GM12878 (cell line): Measurements from ENCODE around the gene RTF2. TPM values are rescaled to one million over a fixed set of nuclear protein-coding genes. Genes with fewer than 3 reads are reported as not detected.

ENCODE experiments used
- ATAC-seq: fragments of 200-7000 bp; cut with Tn5 transposase; 3 replicates; pipeline ENCODE4 v1.9.1; 2020; ENCODE audit warnings: mild to moderate bottlenecking, moderate library complexity
- BruUV-seq: library from RNA; stranded (reverse); fragments of 400-500 nt; replicated peaks from 2 replicates; lab custom pipeline; 2021; lab: Mats Ljungman, UMichigan
- CTCF ChIA-PET: fragments of 300-600 bp; sonication (Branson Sonifier 250); formaldehyde crosslinking; extraction: SDS; loops from one replicate; lab custom pipeline; 2021; ENCODE audit warnings: inconsistent platforms; lab: Yijun Ruan, JAX
- POLR2A ChIA-PET: fragments of 350-600 bp; formaldehyde crosslinking; extraction: SDS; loops from one replicate; lab custom pipeline; 2021; ENCODE audit warnings: inconsistent platforms; lab: Charles Lee
- RAD21 ChIA-PET: fragments of 300-600 bp; sonication (Branson Sonifier 250); formaldehyde crosslinking; loops from one replicate; lab custom pipeline; 2023; ENCODE audit warnings: antibody characterized with exemption; ENCODE audit not compliant: unreplicated experiment; lab: Charles Lee
- SMC1A ChIA-PET: fragments of 300-600 bp; sonication (Branson Sonifier 250); formaldehyde crosslinking; loops from one replicate; lab custom pipeline; 2023; ENCODE audit not compliant: unreplicated experiment, uncharacterized antibody; lab: Charles Lee
- DNase-seq: peaks from one replicate; pipeline ENCODE4 v3.0.0-alpha.2; 2011; ENCODE audit warnings: low read depth, low spot score
- FAIRE-seq: peaks from 3 replicates; lab custom pipeline; 2011; peaks lifted over from hg19 to GRCh38; lab: Jason Lieb, UNC
- H2AFZ ChIP-seq: 2 replicates; pipeline ENCODE4 v1.6.0; 2011; ENCODE audit warnings: low read depth, low read length, control low read depth; ENCODE audit not compliant: control insufficient read depth
- H3K27ac ChIP-seq: 2 replicates; pipeline ENCODE4 v1.5.1; 2011; ENCODE audit warnings: control low read depth; ENCODE audit not compliant: control insufficient read depth, insufficient read depth
- H3K27me3 ChIP-seq, 2 experiments: replicated peaks in 1 of 2; 2 replicates each; pipeline versions ENCODE4 v1.6.0 to v1.6.1; 2011; ENCODE audit warnings: low read length in 1 of 2; ENCODE audit not compliant: control insufficient read depth in 2 of 2, insufficient read depth in 2 of 2
- H3K36me3 ChIP-seq, 2 experiments: 2 replicates each; pipeline ENCODE4 v1.5.1; 2011; ENCODE audit warnings: low read length in 1 of 2; ENCODE audit not compliant: control insufficient read depth in 2 of 2, insufficient read depth in 2 of 2
- H3K4me1 ChIP-seq: 2 replicates; pipeline ENCODE4 v1.6.1; 2011; ENCODE audit warnings: mild to moderate bottlenecking, low read length, moderate library complexity, mixed read lengths; ENCODE audit not compliant: control insufficient read depth, insufficient read depth
- H3K4me2 ChIP-seq: 2 replicates; pipeline ENCODE4 v1.6.0; 2011; ENCODE audit warnings: control low read depth; ENCODE audit not compliant: control insufficient read depth, insufficient read depth
- H3K4me3 ChIP-seq: fragments of 200-600 bp; sonication (generic); 2 replicates; pipeline ENCODE4 v1.5.1; 2016
- H3K79me2 ChIP-seq: 2 replicates; pipeline ENCODE4 v1.6.0; 2011; ENCODE audit warnings: low read length; ENCODE audit not compliant: control insufficient read depth, insufficient read depth
- H3K9ac ChIP-seq: 2 replicates; pipeline ENCODE4 v1.8.0; 2011; ENCODE audit warnings: low read length, control low read depth, mixed read lengths; ENCODE audit not compliant: control insufficient read depth, insufficient read depth
- H3K9me3 ChIP-seq: replicated peaks from 3 replicates; pipeline ENCODE4 v1.5.1; 2011; ENCODE audit warnings: mild to moderate bottlenecking, low read length; ENCODE audit not compliant: control insufficient read depth, insufficient read depth
- H4K20me1 ChIP-seq: 2 replicates; pipeline ENCODE4 v1.6.0; 2011; ENCODE audit not compliant: control insufficient read depth, insufficient read depth
- CREM ChIP-seq: IDR thresholded peaks from 2 replicates; pipeline ENCODE4 v1.6.1; 2014; ENCODE audit warnings: antibody characterized with exemption, low read depth
- FOS ChIP-seq: IDR thresholded peaks from 3 replicates; pipeline ENCODE4 v1.6.1; 2011; ENCODE audit warnings: borderline replicate concordance; ENCODE audit not compliant: insufficient read length; ENCODE audit errors: extremely low read depth
- GABPA ChIP-seq: IDR thresholded peaks from 2 replicates; pipeline ENCODE4 v1.6.1; 2014; ENCODE audit warnings: antibody characterized with exemption, low read depth, mild to moderate bottlenecking, inconsistent platforms
- HCFC1 ChIP-seq: fragments of 150-350 bp; IDR thresholded peaks from 2 replicates; pipeline ENCODE4 v1.6.1; 2014; ENCODE audit warnings: low read length
- JUNB ChIP-seq: IDR thresholded peaks from 2 replicates; pipeline ENCODE4 v1.6.1; 2016; ENCODE audit warnings: antibody characterized with exemption, mild to moderate bottlenecking
- KAT2A ChIP-seq: conservative IDR thresholded peaks from 2 replicates; pipeline ENCODE4 v1.6.1; 2011; ENCODE audit warnings: low read depth, low read length; ENCODE audit not compliant: control insufficient read depth
- PML ChIP-seq: IDR thresholded peaks from 2 replicates; pipeline ENCODE4 v1.6.1; 2012; ENCODE audit warnings: low read length, inconsistent platforms
- RB1 ChIP-seq: fragments of 450-650 bp; formaldehyde crosslinking; IDR thresholded peaks from 2 replicates; pipeline ENCODE4 v1.6.1; 2017; ENCODE audit warnings: mild to moderate bottlenecking, borderline replicate concordance
- RELB ChIP-seq: fragments of 450-650 bp; IDR thresholded peaks from 2 replicates; pipeline ENCODE4 v1.6.1; 2017; ENCODE audit warnings: low read depth, mild to moderate bottlenecking, moderate library complexity
- SKIL ChIP-seq: fragments of 450-650 bp; IDR thresholded peaks from 2 replicates; pipeline ENCODE4 v1.6.1; 2017; ENCODE audit warnings: mild to moderate bottlenecking, low read depth, inconsistent platforms; ENCODE audit not compliant: poor library complexity, severe bottlenecking
- SP1 ChIP-seq: IDR thresholded peaks from one replicate; pipeline ENCODE4 v1.6.1; 2011; ENCODE audit warnings: low read depth, low read length
- STAT1 ChIP-seq: fragments of 450-650 bp; conservative IDR thresholded peaks from 2 replicates; pipeline ENCODE4 v1.6.1; 2014; ENCODE audit warnings: antibody characterized with exemption, mild to moderate bottlenecking
- YY1 ChIP-seq: IDR thresholded peaks from 2 replicates; pipeline ENCODE4 v1.6.1; 2011; ENCODE audit warnings: low read depth, mild to moderate bottlenecking, low read length
- ZBED1 ChIP-seq: IDR thresholded peaks from 2 replicates; pipeline ENCODE4 v1.6.1; 2016; ENCODE audit warnings: borderline replicate concordance
- ZNF622 ChIP-seq: fragments of 450-650 bp; IDR thresholded peaks from 2 replicates; pipeline ENCODE4 v1.6.1; 2017; ENCODE audit warnings: mild to moderate bottlenecking, inconsistent platforms
- WGBS: methylation state at CpG from one replicate; pipeline ENCODE4 v1.1.6; 2016; ENCODE audit warnings: low lambda C conversion rate; ENCODE audit not compliant: insufficient replicate concordance, insufficient coverage; ENCODE audit errors: missing lambda C conversion rate; 5-methylcytosine and 5-hydroxymethylcytosine counted together
- in situ Hi-C: fragments of 300-500 bp; cut with MboI; formaldehyde crosslinking; loops from 9 replicates; pipeline ENCODE4 v1.14.3; 2018; ENCODE audit warnings: mixed read lengths
- intact Hi-C: fragments of 100-400 bp; cut with micrococcal nuclease; formaldehyde crosslinking; loops from one replicate; pipeline ENCODE4 v1.14.2; 2022; ENCODE audit not compliant: unreplicated experiment
- polyA plus RNA-seq, 11 experiments: library from polyadenylated mRNA; depleted of rRNA in 4 of 11; unstranded in 6 of 11; stranded (reverse) in 5 of 11; fragments of >200 nt; fragmentation: Nextera tagmentation in 4 of 11; fragmentation: Illumina TruSeq in 1 of 11; extraction: Ambion mirVana in 4 of 11; extraction: Trizol in 1 of 11; gene quantifications; 1 replicate in 1 of 11; 2 replicates in 10 of 11; pipeline versions ENCODE4 v1.2.1 to v1.2.3, GENCODE V29; 2011 to 2016; ENCODE audit warnings: inconsistent platforms in 2 of 11, missing spikeins in 2 of 11, low read depth in 1 of 11
- total RNA-seq, 4 experiments: library from RNA; depleted of rRNA in 3 of 4; stranded (reverse); fragments of >200 nt in 3 of 4; fragmentation: Illumina TruSeq in 1 of 4; extraction: Trizol in 1 of 4; gene quantifications; 2 replicates each; pipeline versions ENCODE4 v1.2.1 to v1.2.3, GENCODE V29; 2013 to 2021
- TF ChIP-seq, protein P1 (sequence below): IDR thresholded peaks from 2 replicates; pipeline ENCODE4 v1.6.1; 2012; ENCODE audit warnings: mild to moderate bottlenecking, low read depth, low read length
- TF ChIP-seq, protein P2 (sequence below): IDR thresholded peaks from 2 replicates; pipeline ENCODE4 v1.6.1; 2011; ENCODE audit warnings: mild to moderate bottlenecking, low read depth, low read length, moderate library complexity; ENCODE audit not compliant: insufficient replicate concordance

The RTF2 gene
- total and polyA plus RNA-seq, 10 of the 15 experiments (the other 5 are each of a cell fraction or from before 2014, with no cell fraction given): 66.2 to 133 (median 82.9) TPM

DNA sequence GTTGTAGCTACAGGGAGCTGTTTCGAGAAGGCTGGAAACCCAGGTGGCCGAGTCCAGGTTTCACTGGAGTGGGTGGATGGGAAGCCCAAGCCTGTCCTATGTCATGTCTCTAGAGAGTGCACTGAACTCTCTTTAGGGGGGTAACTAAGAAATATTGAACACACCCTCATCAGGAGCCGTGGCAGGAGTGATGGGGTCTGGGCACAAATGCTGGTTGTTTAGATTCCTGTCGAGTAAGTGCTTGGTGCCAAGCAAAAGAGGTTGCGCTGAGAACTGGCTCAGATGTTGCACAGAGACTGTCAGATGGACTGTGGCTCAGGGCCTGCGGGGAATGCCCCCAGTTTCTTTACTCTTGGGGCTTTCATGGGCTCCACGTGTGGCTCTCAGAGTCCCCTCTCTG, 48.8 kb downstream of the RTF2 start:
- Histone ChIP-seq H3K79me2 (no peaks in the 10 kb centered on the region), H3K27me3 (no peaks in the 10 kb centered on the region), H3K4me2 (no peak overlapping the region), H3K4me1 (no peaks in the 10 kb centered on the region), H3K9ac (no peak overlapping the region), H4K20me1 (no peaks in the 10 kb centered on the region), H3K4me3 (no peak overlapping the region), H2AFZ (no peak overlapping the region), H3K9me3 (peaks cover 7% of the 10 kb centered on the region; the same call in 2 of the 3 replicates), H3K36me3 (peaks cover 16 to 39% of the 10 kb centered on the region in 2 experiments), H3K27ac (no peak overlapping the region)
- DNase-seq (no peak), ATAC-seq (no peak), FAIRE-seq (no peak)
- BruUV-seq: no TSS peak
- ChIA-PET SMC1A (interaction anchor here (1.1 kb wide), 1 partner anchor 33 kb away, joined by 4 read pairs; no protein-coding TSS in a partner anchor), CTCF (no interaction called here), RAD21 (no interaction called here), POLR2A (no interaction called here)
- intact Hi-C loops (no loop called here), in situ Hi-C loops (no loop called here)
- 98% methylated on average over 7 of the region's 7 CpGs for WGBS
- no peak for TF ChIP-seq PML
- TF ChIP-seq SKIL: no peak
- TF ChIP-seq FOS: no peak
- TF ChIP-seq CREM: no peak
- TF ChIP-seq, protein P1, sequence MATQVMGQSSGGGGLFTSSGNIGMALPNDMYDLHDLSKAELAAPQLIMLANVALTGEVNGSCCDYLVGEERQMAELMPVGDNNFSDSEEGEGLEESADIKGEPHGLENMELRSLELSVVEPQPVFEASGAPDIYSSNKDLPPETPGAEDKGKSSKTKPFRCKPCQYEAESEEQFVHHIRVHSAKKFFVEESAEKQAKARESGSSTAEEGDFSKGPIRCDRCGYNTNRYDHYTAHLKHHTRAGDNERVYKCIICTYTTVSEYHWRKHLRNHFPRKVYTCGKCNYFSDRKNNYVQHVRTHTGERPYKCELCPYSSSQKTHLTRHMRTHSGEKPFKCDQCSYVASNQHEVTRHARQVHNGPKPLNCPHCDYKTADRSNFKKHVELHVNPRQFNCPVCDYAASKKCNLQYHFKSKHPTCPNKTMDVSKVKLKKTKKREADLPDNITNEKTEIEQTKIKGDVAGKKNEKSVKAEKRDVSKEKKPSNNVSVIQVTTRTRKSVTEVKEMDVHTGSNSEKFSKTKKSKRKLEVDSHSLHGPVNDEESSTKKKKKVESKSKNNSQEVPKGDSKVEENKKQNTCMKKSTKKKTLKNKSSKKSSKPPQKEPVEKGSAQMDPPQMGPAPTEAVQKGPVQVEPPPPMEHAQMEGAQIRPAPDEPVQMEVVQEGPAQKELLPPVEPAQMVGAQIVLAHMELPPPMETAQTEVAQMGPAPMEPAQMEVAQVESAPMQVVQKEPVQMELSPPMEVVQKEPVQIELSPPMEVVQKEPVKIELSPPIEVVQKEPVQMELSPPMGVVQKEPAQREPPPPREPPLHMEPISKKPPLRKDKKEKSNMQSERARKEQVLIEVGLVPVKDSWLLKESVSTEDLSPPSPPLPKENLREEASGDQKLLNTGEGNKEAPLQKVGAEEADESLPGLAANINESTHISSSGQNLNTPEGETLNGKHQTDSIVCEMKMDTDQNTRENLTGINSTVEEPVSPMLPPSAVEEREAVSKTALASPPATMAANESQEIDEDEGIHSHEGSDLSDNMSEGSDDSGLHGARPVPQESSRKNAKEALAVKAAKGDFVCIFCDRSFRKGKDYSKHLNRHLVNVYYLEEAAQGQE: no peak
- TF ChIP-seq JUNB: no peak
- no peak for TF ChIP-seq YY1
- TF ChIP-seq HCFC1: no peak
- no peak for TF ChIP-seq KAT2A
- no peak for TF ChIP-seq GABPA
- no peak for TF ChIP-seq RELB
- TF ChIP-seq, protein P2, sequence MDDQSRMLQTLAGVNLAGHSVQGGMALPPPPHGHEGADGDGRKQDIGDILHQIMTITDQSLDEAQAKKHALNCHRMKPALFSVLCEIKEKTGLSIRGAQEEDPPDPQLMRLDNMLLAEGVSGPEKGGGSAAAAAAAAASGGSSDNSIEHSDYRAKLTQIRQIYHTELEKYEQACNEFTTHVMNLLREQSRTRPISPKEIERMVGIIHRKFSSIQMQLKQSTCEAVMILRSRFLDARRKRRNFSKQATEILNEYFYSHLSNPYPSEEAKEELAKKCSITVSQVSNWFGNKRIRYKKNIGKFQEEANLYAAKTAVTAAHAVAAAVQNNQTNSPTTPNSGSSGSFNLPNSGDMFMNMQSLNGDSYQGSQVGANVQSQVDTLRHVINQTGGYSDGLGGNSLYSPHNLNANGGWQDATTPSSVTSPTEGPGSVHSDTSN: no peak
- no peak for TF ChIP-seq STAT1
- no peak for TF ChIP-seq ZBED1
- no peak for TF ChIP-seq ZNF622
- TF ChIP-seq SP1: no peak
- no peak for TF ChIP-seq RB1
